SK-N-SH (cell line): ENCODE results near the gene ZG16B. TPM values are rescaled to one million over a fixed set of nuclear protein-coding genes. Genes with fewer than 3 reads are reported as not detected.

Experiments used
- CTCF ChIA-PET: fragments of 300-600, 350-600 bp; formaldehyde crosslinking; extraction: SDS; loops from one replicate; lab custom pipeline; 2021; lab: Yijun Ruan, JAX
- POLR2A ChIA-PET: fragments of 350-600 bp; sonication (Branson Sonifier 250); formaldehyde crosslinking; extraction: SDS; loops from one replicate; lab custom pipeline; 2020; ENCODE audit warnings: antibody characterized with exemption, inconsistent platforms; lab: Yijun Ruan, JAX
- DNase-seq: peaks from one replicate; pipeline ENCODE4 v3.0.0; 2012
- H2AFZ ChIP-seq: fragments of 200-600 bp; sonication (generic); 2 replicates; pipeline ENCODE4 v1.8.1; 2016; ENCODE audit warnings: antibody characterized with exemption, mild to moderate bottlenecking, low read depth
- H3F3A ChIP-seq: fragments of 200-600 bp; sonication (generic); replicated peaks from 2 replicates; pipeline ENCODE3; 2016; ENCODE audit warnings: antibody characterized with exemption, mild to moderate bottlenecking; ENCODE audit not compliant: insufficient read depth
- H3K27ac ChIP-seq, 2 experiments: fragments of 200-500 bp in 1 of 2; fragments of 200-600 bp in 1 of 2; sonication (Bioruptor generic) in 1 of 2; sonication (generic), shearing (Covaris generic) in 1 of 2; 2 replicates each; pipeline versions ENCODE4 v1.5.1 to v1.6.1; 2014 to 2016; ENCODE audit warnings: low read depth in 2 of 2, inconsistent platforms in 1 of 2, low read length in 1 of 2, mild to moderate bottlenecking in 1 of 2, mixed read lengths in 1 of 2
- H3K27me3 ChIP-seq: fragments of 200-600 bp; sonication (generic), shearing (Covaris generic); 2 replicates; pipeline ENCODE4 v1.6.1; 2016; ENCODE audit warnings: mixed run types; ENCODE audit not compliant: insufficient read depth
- H3K36me3 ChIP-seq, 2 experiments: fragments of 200-500 bp in 1 of 2; fragments of 200-600 bp in 1 of 2; sonication (Bioruptor generic) in 1 of 2; sonication (generic) in 1 of 2; replicated peaks in 1 of 2; 2 replicates each; pipeline versions ENCODE3 to v1.5.1; 2014 to 2016; ENCODE audit warnings: low read length in 1 of 2, mild to moderate bottlenecking in 1 of 2; ENCODE audit not compliant: insufficient read depth in 2 of 2, control insufficient read depth in 1 of 2
- H3K4me1 ChIP-seq, 2 experiments: fragments of 200-500 bp in 1 of 2; fragments of 200-600 bp in 1 of 2; sonication (Bioruptor generic) in 1 of 2; sonication (generic), shearing (Covaris generic) in 1 of 2; 2 replicates each; pipeline versions ENCODE4 v1.5.1 to v1.6.1; 2014 to 2016; ENCODE audit warnings: low read depth in 1 of 2, low read length in 1 of 2, mixed run types in 1 of 2; ENCODE audit not compliant: insufficient read depth in 2 of 2, control insufficient read depth in 1 of 2
- H3K4me2 ChIP-seq: fragments of 200-600 bp; sonication (generic), shearing (Covaris generic); 2 replicates; pipeline ENCODE4 v1.6.1; 2017; ENCODE audit warnings: mixed run types
- H3K4me3 ChIP-seq, 2 experiments: fragments of 200-500 bp in 1 of 2; fragments of 200-600 bp in 1 of 2; sonication (Bioruptor generic) in 1 of 2; sonication (generic), shearing (Covaris generic) in 1 of 2; 2 replicates each; pipeline versions ENCODE4 v1.5.1 to v1.8.1; 2014 to 2016; ENCODE audit warnings: low read depth in 2 of 2, inconsistent platforms in 1 of 2, low read length in 1 of 2, mild to moderate bottlenecking in 1 of 2, mixed read lengths in 1 of 2, moderate library complexity in 1 of 2
- H3K79me2 ChIP-seq: fragments of 200-600 bp; sonication (generic); 2 replicates; pipeline ENCODE4 v1.8.1; 2017; ENCODE audit warnings: mild to moderate bottlenecking; ENCODE audit not compliant: insufficient read depth
- H3K9ac ChIP-seq: fragments of 200-600 bp; sonication (generic); 2 replicates; pipeline ENCODE4 v1.6.1; 2017; ENCODE audit warnings: mixed run types
- H3K9me2 ChIP-seq: fragments of 200-600 bp; sonication (generic); 2 replicates; pipeline ENCODE4 v1.6.1; 2017; ENCODE audit warnings: mixed run types
- H3K9me3 ChIP-seq: fragments of 200-600 bp; sonication (generic); 2 replicates; pipeline ENCODE4 v1.6.1; 2017; ENCODE audit warnings: mixed run types, mild to moderate bottlenecking, moderate library complexity
- H4K20me1 ChIP-seq: fragments of 200-600 bp; sonication (generic); 2 replicates; pipeline ENCODE4 v1.6.1; 2017; ENCODE audit warnings: mild to moderate bottlenecking, mixed run types; ENCODE audit not compliant: insufficient read depth
- ELF1 ChIP-seq: IDR thresholded peaks from 2 replicates; pipeline ENCODE4 v1.4.0; 2012
- EP300 ChIP-seq, 2 experiments: IDR thresholded peaks; 2 replicates each; pipeline versions ENCODE4 v1.4.0 to v1.6.1; 2012; ENCODE audit warnings: borderline replicate concordance in 1 of 2, low read depth in 1 of 2, low read length in 1 of 2
- GATA2 ChIP-seq: sonication (generic); formaldehyde crosslinking; IDR thresholded peaks from 2 replicates; pipeline ENCODE4 v1.5.0; 2020; ENCODE audit warnings: mild to moderate bottlenecking, missing genetic modification reagents
- JUND ChIP-seq: IDR thresholded peaks from 2 replicates; pipeline ENCODE4 v1.4.0; 2012
- MXI1 ChIP-seq: IDR thresholded peaks from 2 replicates; pipeline ENCODE4 v1.6.1; 2012; ENCODE audit warnings: mild to moderate bottlenecking, low read depth, low read length, improper control_type of control experiment
- RCOR1 ChIP-seq: fragments of 150-350 bp; IDR thresholded peaks from 2 replicates; pipeline ENCODE4 v1.6.1; 2017; ENCODE audit warnings: antibody characterized with exemption, low read length
- RFX5 ChIP-seq: IDR thresholded peaks from 2 replicates; pipeline ENCODE4 v1.6.1; 2012; ENCODE audit warnings: mild to moderate bottlenecking, improper control_type of control experiment, low read length
- RXRA ChIP-seq: IDR thresholded peaks from 2 replicates; pipeline ENCODE4 v1.4.0; 2012; ENCODE audit warnings: low read depth, mild to moderate bottlenecking, borderline replicate concordance
- SIN3A ChIP-seq: IDR thresholded peaks from 2 replicates; pipeline ENCODE4 v1.6.1; 2012; ENCODE audit warnings: low read depth, mild to moderate bottlenecking, low read length, moderate library complexity, borderline replicate concordance
- SMC3 ChIP-seq: IDR thresholded peaks from 2 replicates; pipeline ENCODE4 v1.6.1; 2012; ENCODE audit warnings: low read depth, low read length, improper control_type of control experiment
- TAF1 ChIP-seq: IDR thresholded peaks from 2 replicates; pipeline ENCODE4 v1.6.1; 2012; ENCODE audit warnings: low read depth, mild to moderate bottlenecking, low read length, moderate library complexity, borderline replicate concordance
- TEAD4 ChIP-seq: IDR thresholded peaks from 2 replicates; pipeline ENCODE4 v1.4.0; 2012; ENCODE audit warnings: mild to moderate bottlenecking, borderline replicate concordance; ENCODE audit not compliant: insufficient read depth
- WGBS: methylation state at CpG from one replicate; pipeline ENCODE4 v1.1.6; 2017; ENCODE audit warnings: low lambda C conversion rate; 5-methylcytosine and 5-hydroxymethylcytosine counted together
- polyA plus RNA-seq, 3 experiments: library from polyadenylated mRNA; depleted of rRNA; stranded (reverse); fragments of >200 nt; gene quantifications; 2 replicates each; pipeline ENCODE4 v1.2.3, GENCODE V29; 2012
- TF ChIP-seq, protein P1 (sequence below): IDR thresholded peaks from 2 replicates; pipeline ENCODE4; 2012
- TF ChIP-seq, protein P2 (sequence below): fragments of 200-600 bp; sonication (generic); IDR thresholded peaks from 2 replicates; pipeline ENCODE4 v1.6.1; 2017; ENCODE audit warnings: antibody characterized with exemption, mild to moderate bottlenecking, moderate library complexity
- TF ChIP-seq, protein P3 (sequence below): IDR thresholded peaks from 2 replicates; pipeline ENCODE4 v1.4.0; 2012; ENCODE audit warnings: low read depth, borderline replicate concordance
- TF ChIP-seq, protein P4 (sequence below): IDR thresholded peaks from 2 replicates; pipeline ENCODE4 v1.4.0; 2012; ENCODE audit warnings: low read depth
- TF ChIP-seq, protein P5 (sequence below): fragments of 150-350 bp; IDR thresholded peaks from 2 replicates; pipeline ENCODE4 v1.6.1; 2017; ENCODE audit warnings: antibody characterized with exemption, low read length, low read depth, borderline replicate concordance
- TF ChIP-seq, protein P6 (sequence below): fragments of 150-350 bp; IDR thresholded peaks from 2 replicates; pipeline ENCODE4 v1.6.1; 2016; ENCODE audit warnings: mild to moderate bottlenecking, low read depth, low read length
- TF ChIP-seq, protein P7 (sequence below): IDR thresholded peaks from 2 replicates; pipeline ENCODE4 v1.4.0; 2012; ENCODE audit warnings: low read depth, borderline replicate concordance

Gene ZG16B
- polyA plus RNA-seq, 1 of the 3 experiments (the other 2 are of a cell fraction) = 0.26 TPM

GRCh38 chr16:2810651-2811050 lies 19.5 kb upstream of the ZG16B start (continued):
- TF ChIP-seq ELF1 = no peak
- TF ChIP-seq, protein P1, sequence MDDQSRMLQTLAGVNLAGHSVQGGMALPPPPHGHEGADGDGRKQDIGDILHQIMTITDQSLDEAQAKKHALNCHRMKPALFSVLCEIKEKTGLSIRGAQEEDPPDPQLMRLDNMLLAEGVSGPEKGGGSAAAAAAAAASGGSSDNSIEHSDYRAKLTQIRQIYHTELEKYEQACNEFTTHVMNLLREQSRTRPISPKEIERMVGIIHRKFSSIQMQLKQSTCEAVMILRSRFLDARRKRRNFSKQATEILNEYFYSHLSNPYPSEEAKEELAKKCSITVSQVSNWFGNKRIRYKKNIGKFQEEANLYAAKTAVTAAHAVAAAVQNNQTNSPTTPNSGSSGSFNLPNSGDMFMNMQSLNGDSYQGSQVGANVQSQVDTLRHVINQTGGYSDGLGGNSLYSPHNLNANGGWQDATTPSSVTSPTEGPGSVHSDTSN = no peak
- TF ChIP-seq, protein P2, sequence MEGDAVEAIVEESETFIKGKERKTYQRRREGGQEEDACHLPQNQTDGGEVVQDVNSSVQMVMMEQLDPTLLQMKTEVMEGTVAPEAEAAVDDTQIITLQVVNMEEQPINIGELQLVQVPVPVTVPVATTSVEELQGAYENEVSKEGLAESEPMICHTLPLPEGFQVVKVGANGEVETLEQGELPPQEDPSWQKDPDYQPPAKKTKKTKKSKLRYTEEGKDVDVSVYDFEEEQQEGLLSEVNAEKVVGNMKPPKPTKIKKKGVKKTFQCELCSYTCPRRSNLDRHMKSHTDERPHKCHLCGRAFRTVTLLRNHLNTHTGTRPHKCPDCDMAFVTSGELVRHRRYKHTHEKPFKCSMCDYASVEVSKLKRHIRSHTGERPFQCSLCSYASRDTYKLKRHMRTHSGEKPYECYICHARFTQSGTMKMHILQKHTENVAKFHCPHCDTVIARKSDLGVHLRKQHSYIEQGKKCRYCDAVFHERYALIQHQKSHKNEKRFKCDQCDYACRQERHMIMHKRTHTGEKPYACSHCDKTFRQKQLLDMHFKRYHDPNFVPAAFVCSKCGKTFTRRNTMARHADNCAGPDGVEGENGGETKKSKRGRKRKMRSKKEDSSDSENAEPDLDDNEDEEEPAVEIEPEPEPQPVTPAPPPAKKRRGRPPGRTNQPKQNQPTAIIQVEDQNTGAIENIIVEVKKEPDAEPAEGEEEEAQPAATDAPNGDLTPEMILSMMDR = no peak
- TF ChIP-seq RXRA = no peak
- TF ChIP-seq GATA2 (CRISPR knock-in tag) = no peak
- no peak for TF ChIP-seq TAF1
- TF ChIP-seq SMC3 = no peak

DNA sequence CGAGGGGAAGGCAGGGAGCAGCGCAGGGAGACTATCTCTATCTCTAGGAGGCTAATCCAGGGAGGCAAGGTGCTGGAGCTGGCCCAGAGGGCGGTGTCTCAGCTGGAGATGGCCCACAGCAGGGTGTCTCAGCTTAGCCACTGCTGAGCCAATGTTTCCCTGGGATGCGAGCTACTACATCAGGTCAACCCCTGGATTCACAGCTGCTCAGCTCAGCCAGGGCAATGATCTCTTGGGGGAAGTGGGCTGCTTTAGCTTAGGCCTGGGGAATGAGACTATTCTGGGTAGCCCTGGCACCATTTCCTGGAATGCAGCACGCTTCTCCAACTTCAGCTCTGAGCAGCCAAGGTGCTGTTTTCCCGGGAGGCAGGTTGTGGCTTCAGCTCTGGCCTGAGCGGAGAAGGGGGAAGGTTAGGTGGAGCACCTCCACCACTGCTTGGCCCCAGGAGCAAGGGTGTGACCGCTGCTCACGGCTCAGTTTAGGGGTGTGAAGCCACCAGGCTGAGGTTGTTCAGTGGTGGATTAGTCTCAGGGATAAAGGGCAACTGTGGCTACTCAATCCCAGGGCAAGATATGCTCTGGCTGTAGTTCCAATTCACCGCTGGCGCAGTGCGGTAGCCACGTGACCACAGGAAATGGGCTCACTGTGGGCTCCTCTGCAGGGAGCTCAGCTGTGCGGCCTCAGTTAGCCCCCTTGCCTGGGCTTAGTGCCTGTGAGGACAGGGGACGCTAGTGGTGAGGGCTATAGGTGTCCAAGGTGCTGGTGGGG lies 18.2 kb upstream of the ZG16B start:
- Histone ChIP-seq H3K9me2 (no peaks in the 10 kb centered on the region), H3K9ac (no peak overlapping the region), H3K4me3 (no peak overlapping the region), H3K27ac (no peak overlapping the region), H3K27me3 (no peaks in the 10 kb centered on the region; the same call in 1 of the 2 replicates), H4K20me1 (no peaks in the 10 kb centered on the region), H3K9me3 (no peaks in the 10 kb centered on the region), H2AFZ (no peak overlapping the region), H3K4me2 (no peak overlapping the region), H3F3A (no peaks in the 10 kb centered on the region), H3K79me2 (no peaks in the 10 kb centered on the region), H3K36me3 (no peaks in the 10 kb centered on the region), H3K4me1 (peaks cover 0 to 3% of the 10 kb centered on the region in 2 experiments; a peak in 1 of 4 replicates)
- DNase-seq = no peak
- CTCF ChIA-PET = interaction anchor here (0.6 to 2.4 kb wide), 3 partner anchors 11 to 60 kb away, joined by 3 to 10 read pairs (median 8); no protein-coding TSS in a partner anchor
- POLR2A ChIA-PET = interaction anchor here (0.9 kb wide), 1 partner anchor 60 kb away, joined by 3 read pairs; the partner anchor contains the start of gene SRRM2
- WGBS = 66% methylated on average over 12 of the region's 15 CpGs
- TF ChIP-seq, protein P3, sequence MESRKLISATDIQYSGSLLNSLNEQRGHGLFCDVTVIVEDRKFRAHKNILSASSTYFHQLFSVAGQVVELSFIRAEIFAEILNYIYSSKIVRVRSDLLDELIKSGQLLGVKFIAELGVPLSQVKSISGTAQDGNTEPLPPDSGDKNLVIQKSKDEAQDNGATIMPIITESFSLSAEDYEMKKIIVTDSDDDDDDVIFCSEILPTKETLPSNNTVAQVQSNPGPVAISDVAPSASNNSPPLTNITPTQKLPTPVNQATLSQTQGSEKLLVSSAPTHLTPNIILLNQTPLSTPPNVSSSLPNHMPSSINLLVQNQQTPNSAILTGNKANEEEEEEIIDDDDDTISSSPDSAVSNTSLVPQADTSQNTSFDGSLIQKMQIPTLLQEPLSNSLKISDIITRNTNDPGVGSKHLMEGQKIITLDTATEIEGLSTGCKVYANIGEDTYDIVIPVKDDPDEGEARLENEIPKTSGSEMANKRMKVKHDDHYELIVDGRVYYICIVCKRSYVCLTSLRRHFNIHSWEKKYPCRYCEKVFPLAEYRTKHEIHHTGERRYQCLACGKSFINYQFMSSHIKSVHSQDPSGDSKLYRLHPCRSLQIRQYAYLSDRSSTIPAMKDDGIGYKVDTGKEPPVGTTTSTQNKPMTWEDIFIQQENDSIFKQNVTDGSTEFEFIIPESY = no peak
- TF ChIP-seq RXRA (no peak), GATA2 (CRISPR knock-in tag) (no peak), RCOR1 (no peak), JUND (no peak), RFX5 (no peak), TEAD4 (no peak), SIN3A (no peak), EP300 (IDR thresholded peaks at IDR 0.05; ENCODE audit: borderline replicate concordance in 1 of 2, low read depth in 1 of 2, low read length in 1 of 2) (no peak), MXI1 (no peak)
- TF ChIP-seq, protein P4, sequence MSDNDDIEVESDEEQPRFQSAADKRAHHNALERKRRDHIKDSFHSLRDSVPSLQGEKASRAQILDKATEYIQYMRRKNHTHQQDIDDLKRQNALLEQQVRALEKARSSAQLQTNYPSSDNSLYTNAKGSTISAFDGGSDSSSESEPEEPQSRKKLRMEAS = no peak
- TF ChIP-seq, protein P5, sequence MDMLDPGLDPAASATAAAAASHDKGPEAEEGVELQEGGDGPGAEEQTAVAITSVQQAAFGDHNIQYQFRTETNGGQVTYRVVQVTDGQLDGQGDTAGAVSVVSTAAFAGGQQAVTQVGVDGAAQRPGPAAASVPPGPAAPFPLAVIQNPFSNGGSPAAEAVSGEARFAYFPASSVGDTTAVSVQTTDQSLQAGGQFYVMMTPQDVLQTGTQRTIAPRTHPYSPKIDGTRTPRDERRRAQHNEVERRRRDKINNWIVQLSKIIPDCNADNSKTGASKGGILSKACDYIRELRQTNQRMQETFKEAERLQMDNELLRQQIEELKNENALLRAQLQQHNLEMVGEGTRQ = no peak
- TF ChIP-seq, protein P6, sequence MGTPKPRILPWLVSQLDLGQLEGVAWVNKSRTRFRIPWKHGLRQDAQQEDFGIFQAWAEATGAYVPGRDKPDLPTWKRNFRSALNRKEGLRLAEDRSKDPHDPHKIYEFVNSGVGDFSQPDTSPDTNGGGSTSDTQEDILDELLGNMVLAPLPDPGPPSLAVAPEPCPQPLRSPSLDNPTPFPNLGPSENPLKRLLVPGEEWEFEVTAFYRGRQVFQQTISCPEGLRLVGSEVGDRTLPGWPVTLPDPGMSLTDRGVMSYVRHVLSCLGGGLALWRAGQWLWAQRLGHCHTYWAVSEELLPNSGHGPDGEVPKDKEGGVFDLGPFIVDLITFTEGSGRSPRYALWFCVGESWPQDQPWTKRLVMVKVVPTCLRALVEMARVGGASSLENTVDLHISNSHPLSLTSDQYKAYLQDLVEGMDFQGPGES = no peak
- TF ChIP-seq, protein P7, sequence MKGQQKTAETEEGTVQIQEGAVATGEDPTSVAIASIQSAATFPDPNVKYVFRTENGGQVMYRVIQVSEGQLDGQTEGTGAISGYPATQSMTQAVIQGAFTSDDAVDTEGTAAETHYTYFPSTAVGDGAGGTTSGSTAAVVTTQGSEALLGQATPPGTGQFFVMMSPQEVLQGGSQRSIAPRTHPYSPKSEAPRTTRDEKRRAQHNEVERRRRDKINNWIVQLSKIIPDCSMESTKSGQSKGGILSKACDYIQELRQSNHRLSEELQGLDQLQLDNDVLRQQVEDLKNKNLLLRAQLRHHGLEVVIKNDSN = no peak
